Osteocyte (in vitro differentiated cells): ENCODE results near the gene LY6G5B. TPM values are rescaled to one million over a fixed set of nuclear protein-coding genes. Genes with fewer than 3 reads are reported as not detected.
A peak's percentile ranks its signal among the peaks of the same experiment; 100 is the strongest.

Source experiments
- DNase-seq: peaks from one replicate; pipeline ENCODE4 v3.0.0; 2021; ENCODE audit warnings: mixed read lengths; ENCODE audit not compliant: unreplicated experiment; ENCODE audit errors: extremely low spot score
- H3K27ac Mint-ChIP-seq: one replicate; pipeline ENCODE4 v1.8.0; 2021; ENCODE audit warnings: mild to moderate bottlenecking, mixed read lengths; ENCODE audit not compliant: unreplicated experiment
- H3K27me3 Mint-ChIP-seq: one replicate; pipeline ENCODE4 v1.8.0; 2021; ENCODE audit warnings: mixed read lengths; ENCODE audit not compliant: unreplicated experiment
- H3K36me3 Mint-ChIP-seq: one replicate; pipeline ENCODE4 v1.8.0; 2021; ENCODE audit warnings: mixed read lengths; ENCODE audit not compliant: unreplicated experiment
- H3K4me1 Mint-ChIP-seq: one replicate; pipeline ENCODE4 v1.8.0; 2021; ENCODE audit warnings: mixed read lengths; ENCODE audit not compliant: unreplicated experiment
- H3K4me3 Mint-ChIP-seq: one replicate; pipeline ENCODE4 v1.8.0; 2021; ENCODE audit warnings: mild to moderate bottlenecking, moderate library complexity, mixed read lengths; ENCODE audit not compliant: unreplicated experiment
- H3K9me3 Mint-ChIP-seq: one replicate; pipeline ENCODE4 v1.8.0; 2021; ENCODE audit warnings: mixed read lengths; ENCODE audit not compliant: unreplicated experiment
- total RNA-seq: library from RNA; stranded (reverse); gene quantifications from 2 replicates; pipeline ENCODE4 v1.2.1, GENCODE V29; 2021
- TF ChIP-seq, protein P1 (sequence below): fragments of 200-600 bp; sonication (generic); IDR thresholded peaks from 2 replicates; pipeline ENCODE4 v1.5.0; 2021; ENCODE audit warnings: antibody characterized with exemption, mild to moderate bottlenecking, moderate library complexity

LY6G5B gene
- total RNA-seq, 1 donor from 2014 or later, result 17.6 TPM

DNA sequence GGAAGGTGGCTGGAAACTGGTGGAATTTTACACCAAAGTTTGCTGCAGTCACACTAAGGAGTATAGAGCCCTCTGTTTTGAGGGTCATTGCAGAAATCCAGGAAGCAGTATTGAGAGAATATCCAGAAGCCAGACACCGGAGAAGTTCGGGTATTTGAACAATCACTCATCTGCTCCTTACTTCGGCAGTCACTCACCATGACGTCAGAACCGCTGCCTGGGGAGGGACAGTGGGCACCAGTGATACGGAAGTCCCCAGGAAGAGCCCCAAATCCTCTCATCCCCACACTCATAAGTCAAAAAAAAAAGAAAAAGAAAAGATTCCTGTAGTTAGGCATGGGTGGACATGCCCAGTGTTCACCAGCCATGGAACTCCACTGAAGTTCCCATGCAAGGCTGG is 7.1 kb downstream of the LY6G5B start:
- Mint-ChIP-seq H3K27ac (no peak overlapping the region), H3K9me3 (no peaks in the 10 kb centered on the region), H3K27me3 (no peaks in the 10 kb centered on the region), H3K4me3 (no peak overlapping the region), H3K4me1 (peaks cover 16% of the 10 kb centered on the region), H3K36me3 (peaks cover 7% of the 10 kb centered on the region)
- DNase-seq, result no peak
- TF ChIP-seq, protein P1, sequence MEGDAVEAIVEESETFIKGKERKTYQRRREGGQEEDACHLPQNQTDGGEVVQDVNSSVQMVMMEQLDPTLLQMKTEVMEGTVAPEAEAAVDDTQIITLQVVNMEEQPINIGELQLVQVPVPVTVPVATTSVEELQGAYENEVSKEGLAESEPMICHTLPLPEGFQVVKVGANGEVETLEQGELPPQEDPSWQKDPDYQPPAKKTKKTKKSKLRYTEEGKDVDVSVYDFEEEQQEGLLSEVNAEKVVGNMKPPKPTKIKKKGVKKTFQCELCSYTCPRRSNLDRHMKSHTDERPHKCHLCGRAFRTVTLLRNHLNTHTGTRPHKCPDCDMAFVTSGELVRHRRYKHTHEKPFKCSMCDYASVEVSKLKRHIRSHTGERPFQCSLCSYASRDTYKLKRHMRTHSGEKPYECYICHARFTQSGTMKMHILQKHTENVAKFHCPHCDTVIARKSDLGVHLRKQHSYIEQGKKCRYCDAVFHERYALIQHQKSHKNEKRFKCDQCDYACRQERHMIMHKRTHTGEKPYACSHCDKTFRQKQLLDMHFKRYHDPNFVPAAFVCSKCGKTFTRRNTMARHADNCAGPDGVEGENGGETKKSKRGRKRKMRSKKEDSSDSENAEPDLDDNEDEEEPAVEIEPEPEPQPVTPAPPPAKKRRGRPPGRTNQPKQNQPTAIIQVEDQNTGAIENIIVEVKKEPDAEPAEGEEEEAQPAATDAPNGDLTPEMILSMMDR, result no peak

DNA sequence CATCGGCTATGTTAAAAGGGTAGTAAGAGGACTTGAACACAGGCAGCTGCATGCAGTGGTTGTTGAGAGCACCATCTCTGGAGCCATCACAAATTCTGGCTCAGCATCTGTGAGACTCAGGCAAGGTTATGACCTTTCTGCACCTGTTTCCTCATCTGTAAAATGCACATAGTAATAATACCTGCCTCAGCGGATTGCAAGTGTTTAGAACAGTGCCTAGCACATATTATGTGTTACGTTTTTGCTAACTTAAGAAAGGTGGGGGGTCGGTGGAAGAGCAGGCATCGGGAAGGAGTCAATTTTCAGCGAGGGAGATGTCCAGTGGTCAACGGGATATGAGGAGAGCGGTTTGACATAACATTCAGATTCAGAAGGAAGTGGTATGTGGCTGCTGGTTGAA is 8.2 kb downstream of the LY6G5B start:
- no peak for DNase-seq
- H3K9me3 Mint-ChIP-seq, result no peaks in the 10 kb centered on the region
- H3K4me3 Mint-ChIP-seq, result no peak overlapping the region
- no peaks in the 10 kb centered on the region for H3K36me3 Mint-ChIP-seq
- H3K27me3 Mint-ChIP-seq, result no peaks in the 10 kb centered on the region
- TF ChIP-seq, protein P1, result no peak
- H3K27ac Mint-ChIP-seq, result no peak overlapping the region
- H3K4me1 Mint-ChIP-seq, result peaks cover 16% of the 10 kb centered on the region

DNA sequence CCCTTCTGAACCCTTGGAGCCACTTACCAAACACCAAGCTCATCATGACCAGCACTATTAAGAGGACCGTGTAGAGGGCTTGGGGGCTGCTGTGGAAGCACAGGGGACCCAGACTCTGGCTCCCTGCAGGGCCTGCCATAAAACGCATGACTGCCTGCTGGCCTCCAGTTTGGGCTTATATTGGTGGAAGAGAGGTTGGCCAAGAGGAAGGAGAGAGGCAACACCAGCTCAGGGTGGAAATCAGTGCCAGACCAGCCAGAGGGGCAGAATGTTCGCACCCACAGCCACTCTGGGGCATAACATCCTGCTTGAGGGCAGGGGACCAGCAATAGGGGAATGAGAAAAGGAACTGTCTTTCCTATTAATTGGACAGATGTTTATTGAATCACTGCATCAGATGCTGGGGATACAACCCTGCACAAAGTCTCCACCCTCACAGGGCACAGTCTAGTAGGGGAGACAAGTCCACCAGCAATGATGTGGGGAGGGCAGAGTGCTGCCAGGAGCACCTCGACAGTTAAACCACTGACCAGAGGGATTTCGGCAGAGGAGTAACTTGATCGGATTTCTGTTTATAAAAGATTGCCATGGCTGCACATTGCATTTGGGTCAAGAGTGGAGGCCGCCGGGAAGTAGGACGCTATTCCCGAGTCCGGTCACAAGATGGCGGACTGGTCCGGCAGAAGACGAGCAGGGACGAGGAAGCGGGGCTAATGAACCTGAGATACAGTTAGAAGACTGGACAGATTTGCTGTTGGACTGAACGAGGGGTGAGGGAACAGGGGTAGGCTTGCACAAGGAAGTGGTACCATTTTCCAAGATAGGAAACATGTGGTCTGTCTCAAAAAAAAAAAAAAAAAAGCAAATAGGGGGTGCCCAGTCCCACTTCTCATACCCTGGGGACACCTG is 10.7 kb downstream of the LY6G5B start, which contains the start of gene LY6G5C:
TSS of gene LY6G5C (minus strand) at position 842 of the 909 bp plus-strand sequence. CDS start at position 148, 694 bp downstream.
- Mint-ChIP-seq H3K4me1 (peaks cover 16% of the 10 kb centered on the region), H3K27ac (peak within 1 kb of the TSS; percentile 90), H3K9me3 (no peaks in the 10 kb centered on the region), H3K36me3 (peaks cover under 1% of the 10 kb centered on the region), H3K4me3 (peak within 1 kb of the TSS; percentile 73), H3K27me3 (no peaks in the 10 kb centered on the region)
- TF ChIP-seq, protein P1, result peak; percentile 83
- DNase-seq, result peak; percentile 93

DNA sequence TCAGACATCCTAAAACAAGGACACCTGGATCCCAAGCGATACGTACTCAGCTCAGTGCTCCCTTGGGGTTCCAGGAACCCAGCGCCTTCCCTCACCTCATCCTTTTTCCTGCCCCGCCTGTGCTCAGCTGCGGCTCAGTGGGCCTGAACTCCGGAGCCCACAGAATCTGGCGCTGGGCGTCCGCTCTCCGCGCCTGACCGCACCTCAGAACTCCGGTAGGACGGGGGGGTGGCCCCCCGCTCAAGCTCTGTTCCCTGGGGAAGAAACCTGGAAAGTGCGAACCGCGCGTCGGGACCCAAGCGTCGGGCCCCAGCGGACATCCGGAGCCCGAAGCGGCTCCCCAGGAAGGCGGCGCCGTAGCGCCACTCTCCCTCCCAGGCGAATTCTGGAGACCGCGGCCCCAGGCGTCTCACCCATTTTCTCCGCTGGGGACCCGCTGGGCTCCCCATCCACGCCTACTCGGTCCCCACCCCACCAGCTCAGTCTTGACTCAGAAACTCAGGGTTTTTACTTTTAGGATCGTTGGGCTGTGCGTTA is 11.4 kb downstream of the LY6G5B start:
- Mint-ChIP-seq H3K4me3 (peak overlapping the region; percentile 73), H3K4me1 (peaks cover 16% of the 10 kb centered on the region), H3K27me3 (no peaks in the 10 kb centered on the region), H3K36me3 (peaks cover 5% of the 10 kb centered on the region), H3K9me3 (no peaks in the 10 kb centered on the region), H3K27ac (peak overlapping the region; percentile 90)
- TF ChIP-seq, protein P1, result no peak
- DNase-seq, result no peak

- no peaks in the 10 kb centered on the region for H3K27me3 Mint-ChIP-seq
- peaks cover 17% of the 10 kb centered on the region for H3K36me3 Mint-ChIP-seq
- no peaks in the 10 kb centered on the region for H3K9me3 Mint-ChIP-seq
- peaks cover 16% of the 10 kb centered on the region for H3K4me1 Mint-ChIP-seq
- TF ChIP-seq, protein P1, result no peak
- no peak for DNase-seq
- H3K4me3 Mint-ChIP-seq, result no peak overlapping the region
- H3K27ac Mint-ChIP-seq, result no peak overlapping the region
Measured at GRCh38 chr6:31683591-31683990, 13.8 kb downstream of the LY6G5B start.
